Measurements from ENCODE around the gene CNOT6.

GRCh38 chr5:180467989-180468731 lies 26.0 kb upstream of the CNOT6 start:
- TF ChIP-seq, protein P1, sequence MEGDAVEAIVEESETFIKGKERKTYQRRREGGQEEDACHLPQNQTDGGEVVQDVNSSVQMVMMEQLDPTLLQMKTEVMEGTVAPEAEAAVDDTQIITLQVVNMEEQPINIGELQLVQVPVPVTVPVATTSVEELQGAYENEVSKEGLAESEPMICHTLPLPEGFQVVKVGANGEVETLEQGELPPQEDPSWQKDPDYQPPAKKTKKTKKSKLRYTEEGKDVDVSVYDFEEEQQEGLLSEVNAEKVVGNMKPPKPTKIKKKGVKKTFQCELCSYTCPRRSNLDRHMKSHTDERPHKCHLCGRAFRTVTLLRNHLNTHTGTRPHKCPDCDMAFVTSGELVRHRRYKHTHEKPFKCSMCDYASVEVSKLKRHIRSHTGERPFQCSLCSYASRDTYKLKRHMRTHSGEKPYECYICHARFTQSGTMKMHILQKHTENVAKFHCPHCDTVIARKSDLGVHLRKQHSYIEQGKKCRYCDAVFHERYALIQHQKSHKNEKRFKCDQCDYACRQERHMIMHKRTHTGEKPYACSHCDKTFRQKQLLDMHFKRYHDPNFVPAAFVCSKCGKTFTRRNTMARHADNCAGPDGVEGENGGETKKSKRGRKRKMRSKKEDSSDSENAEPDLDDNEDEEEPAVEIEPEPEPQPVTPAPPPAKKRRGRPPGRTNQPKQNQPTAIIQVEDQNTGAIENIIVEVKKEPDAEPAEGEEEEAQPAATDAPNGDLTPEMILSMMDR (conservative IDR thresholded peaks at IDR 0.05; ENCODE audit: low read depth, low read length): no peak
- TF ChIP-seq EZH2 (IDR thresholded peaks at IDR 0.05; ENCODE audit: borderline replicate concordance, low read depth, low read length, poor library complexity, severe bottlenecking): no peak
